Rectal smooth muscle tissue (tissue), 1 donor: Measurements from ENCODE around the gene PKLR.

ENCODE experiments used
- H3K27ac ChIP-seq: one replicate; pipeline ENCODE4 v1.7.0; 2013; ENCODE audit warnings: low read depth, low read length, inconsistent platforms
- H3K27me3 ChIP-seq: one replicate; pipeline ENCODE4 v1.7.0; 2013; ENCODE audit warnings: low read length; ENCODE audit not compliant: control insufficient read depth, insufficient read depth
- H3K36me3 ChIP-seq: one replicate; pipeline ENCODE4 v1.7.0; 2013; ENCODE audit warnings: low read length; ENCODE audit not compliant: control insufficient read depth, insufficient read depth
- H3K4me1 ChIP-seq: one replicate; pipeline ENCODE4 v1.7.0; 2013; ENCODE audit warnings: low read length; ENCODE audit not compliant: control insufficient read depth, insufficient read depth
- H3K4me3 ChIP-seq: one replicate; pipeline ENCODE4 v1.7.0; 2013; ENCODE audit warnings: low read length
- H3K9ac ChIP-seq: one replicate; pipeline ENCODE4 v1.7.0; 2013; ENCODE audit warnings: low read length

PKLR gene

DNA sequence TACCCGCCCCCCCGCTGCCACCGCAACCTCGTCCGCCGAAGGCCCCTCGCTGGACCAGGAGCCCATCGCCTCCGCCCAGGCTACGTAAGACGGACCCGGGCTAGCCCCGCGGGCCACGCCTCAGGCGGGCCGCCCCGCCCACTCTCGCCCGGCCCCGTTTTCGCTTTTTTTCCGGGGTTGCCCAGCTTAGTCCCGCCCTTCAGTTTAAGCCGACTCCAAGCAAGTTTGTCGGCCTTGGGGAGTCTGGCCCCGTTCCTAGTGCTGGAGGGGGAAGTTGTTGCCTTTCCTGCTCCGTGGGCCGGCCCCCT lies 22.4 kb upstream of the PKLR start:
- H3K4me1 ChIP-seq, result peaks cover 20% of the 10 kb centered on the region
- H3K9ac ChIP-seq, result peak overlapping the region; percentile 13

DNA sequence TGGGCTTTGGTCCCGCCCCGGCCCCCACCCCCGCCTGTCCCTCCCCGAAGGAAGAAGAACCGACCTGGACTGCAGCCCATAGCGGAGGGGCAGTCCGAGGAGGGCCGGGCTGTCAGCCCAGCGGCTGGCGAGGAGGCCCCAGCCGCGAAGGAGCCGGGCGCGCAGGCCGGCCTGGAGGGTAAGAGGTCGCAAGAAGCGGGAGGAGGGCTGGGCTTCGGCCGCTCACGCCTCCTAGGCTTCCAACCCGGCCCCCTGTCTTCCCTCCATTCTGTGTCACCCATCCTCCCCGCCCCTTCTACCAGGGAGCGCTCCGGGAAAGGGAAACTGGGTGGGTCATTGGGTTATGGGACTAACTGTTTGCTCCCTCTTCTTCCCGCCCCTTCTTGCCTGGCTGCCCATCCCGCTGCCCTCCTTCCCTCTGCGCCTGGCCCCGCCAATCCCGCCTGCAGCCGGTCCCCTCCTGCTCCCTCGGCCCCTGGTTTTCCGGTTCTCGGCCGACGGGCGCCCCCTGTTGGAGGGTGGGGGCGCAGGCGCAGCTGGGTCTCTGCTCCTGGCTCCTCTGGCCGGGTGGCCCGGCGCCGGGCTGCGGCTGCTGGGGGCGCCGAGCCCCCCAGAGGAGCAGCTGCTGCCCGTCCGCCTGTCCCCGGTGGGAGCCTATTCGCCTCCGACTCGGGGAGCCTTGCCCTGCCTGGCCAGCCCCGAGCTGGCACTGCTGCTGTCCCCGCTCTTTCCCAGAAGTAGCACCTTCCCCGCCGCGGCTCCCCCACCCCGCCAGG lies 21.9 kb upstream of the PKLR start:
- Histone ChIP-seq H3K9ac (peak overlapping the region; percentile 14), H3K4me1 (peaks cover 20% of the 10 kb centered on the region), H3K4me3 (peak overlapping the region; percentile 94), H3K27me3 (no peaks in the 10 kb centered on the region), H3K27ac (peak overlapping the region; percentile 93), H3K36me3 (peaks cover under 1% of the 10 kb centered on the region)

More for the DNA sequence above, 22.4 kb upstream of the PKLR start:
- peaks cover 2% of the 10 kb centered on the region for H3K36me3 ChIP-seq
- peak overlapping the region; percentile 93 for H3K27ac ChIP-seq
- no peaks in the 10 kb centered on the region for H3K27me3 ChIP-seq
- peak overlapping the region; percentile 94 for H3K4me3 ChIP-seq

DNA sequence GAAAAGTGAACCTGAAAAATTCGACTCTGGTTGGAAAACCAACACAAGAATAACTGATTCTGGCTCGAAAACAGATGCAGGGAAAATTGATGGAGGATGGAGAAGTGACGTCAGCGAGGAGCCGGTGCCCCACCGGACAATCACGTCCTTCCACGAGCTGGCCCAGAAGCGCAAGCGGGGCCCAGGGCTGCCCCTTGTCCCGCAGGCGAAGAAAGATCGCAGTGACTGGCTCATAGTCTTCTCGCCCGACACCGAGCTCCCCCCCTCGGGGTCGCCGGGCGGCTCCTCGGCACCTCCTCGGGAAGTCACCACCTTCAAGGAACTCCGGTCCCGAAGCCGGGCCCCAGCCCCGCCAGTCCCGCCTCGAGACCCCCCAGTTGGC lies 21.3 kb upstream of the PKLR start:
- Histone ChIP-seq H3K9ac (no peak overlapping the region), H3K27ac (peak overlapping the region; percentile 93), H3K36me3 (no peaks in the 10 kb centered on the region), H3K27me3 (no peaks in the 10 kb centered on the region), H3K4me1 (peaks cover 20% of the 10 kb centered on the region), H3K4me3 (peak overlapping the region; percentile 94)

DNA sequence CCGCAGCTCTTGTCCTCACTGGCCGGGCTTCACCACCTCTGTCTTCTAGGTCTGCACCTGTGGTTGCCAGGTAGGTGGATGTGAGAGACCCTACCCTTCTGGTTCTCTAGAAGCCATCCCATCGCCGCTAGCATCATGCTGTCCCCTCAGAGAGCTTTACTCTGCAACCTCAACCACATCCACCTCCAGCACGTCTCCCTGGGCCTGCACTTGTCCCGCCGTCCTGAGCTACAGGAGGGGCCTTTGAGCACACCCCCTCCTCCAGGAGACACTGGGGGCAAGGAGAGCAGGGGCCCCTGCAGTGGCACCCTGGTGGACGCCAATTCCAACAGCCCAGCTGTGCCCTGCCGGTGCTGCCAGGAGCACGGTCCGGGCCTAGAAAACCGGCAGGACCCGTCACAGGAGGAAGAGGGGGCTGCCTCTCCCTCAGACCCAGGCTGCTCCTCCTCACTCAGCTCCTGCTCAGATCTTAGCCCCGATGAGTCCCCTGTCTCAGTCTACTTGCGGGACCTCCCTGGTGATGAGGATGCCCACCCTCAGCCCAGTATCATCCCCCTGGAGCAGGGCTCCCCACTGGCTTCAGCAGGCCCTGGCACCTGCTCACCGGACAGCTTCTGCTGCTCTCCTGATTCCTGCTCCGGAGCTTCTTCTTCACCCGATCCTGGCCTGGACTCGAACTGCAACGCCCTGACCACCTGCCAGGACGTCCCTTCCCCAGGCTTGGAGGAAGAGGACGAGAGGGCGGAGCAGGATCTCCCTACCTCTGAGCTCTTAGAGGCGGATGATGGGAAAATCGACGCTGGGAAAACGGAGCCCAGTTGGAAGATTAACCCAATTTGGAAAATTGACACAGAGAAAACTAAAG lies 20.6 kb upstream of the PKLR start:
- Histone ChIP-seq H3K4me1 (peaks cover 20% of the 10 kb centered on the region), H3K27me3 (no peaks in the 10 kb centered on the region), H3K36me3 (no peaks in the 10 kb centered on the region), H3K9ac (no peak overlapping the region), H3K27ac (peak overlapping the region; percentile 93), H3K4me3 (peak overlapping the region; percentile 94)

DNA sequence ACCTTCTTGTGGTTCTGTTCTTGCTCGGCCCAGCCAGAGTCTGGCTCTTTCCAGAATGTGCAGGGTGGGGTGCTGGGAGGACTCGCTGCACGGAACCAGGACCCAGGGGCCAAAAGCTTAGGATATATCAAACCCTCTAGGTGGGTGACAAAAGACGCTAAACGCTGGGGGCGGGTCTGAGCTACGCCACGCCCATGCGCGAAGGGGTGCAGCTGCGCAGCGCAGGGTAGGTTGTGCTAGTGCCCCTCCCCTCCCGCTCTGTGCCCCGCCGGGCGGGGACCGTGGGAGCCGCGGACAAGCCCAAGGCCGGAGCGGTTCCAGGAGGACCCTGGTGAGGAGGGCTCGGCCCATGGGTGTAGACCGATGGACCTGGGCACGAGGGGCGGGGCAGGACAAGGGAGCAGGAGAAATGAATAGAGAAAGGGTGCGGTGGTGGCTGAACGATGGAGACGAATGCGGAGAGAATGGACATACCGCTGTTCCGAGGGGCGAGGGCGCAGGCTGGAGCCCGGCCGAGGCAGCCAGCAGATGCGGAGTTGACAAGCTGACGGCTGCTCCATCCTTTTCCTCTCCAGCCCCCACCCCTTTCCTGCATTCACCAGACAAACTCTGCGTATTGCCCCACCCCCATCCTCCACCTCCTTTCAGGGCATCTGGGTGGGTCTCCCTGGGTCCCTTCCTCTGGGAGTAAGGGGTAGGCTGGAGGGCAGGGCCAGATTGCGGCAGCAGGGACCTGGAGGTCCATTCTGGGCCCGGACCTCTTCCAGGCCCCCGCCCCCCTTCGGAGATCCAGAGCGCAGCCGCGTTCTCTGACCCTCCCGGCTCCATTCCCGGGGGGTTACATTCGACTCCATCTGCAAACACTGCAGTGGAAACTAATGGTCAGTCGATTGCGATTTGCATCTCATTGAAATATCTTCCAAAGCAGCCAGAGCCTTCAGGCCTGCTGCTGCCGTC lies 19.7 kb upstream of the PKLR start, which contains the start of gene RUSC1:
RUSC1 (plus strand) TSS at position 234 of the 957 bp plus-strand sequence. CDS start 880 bp downstream, outside the sequence.
- peak within 1 kb of the TSS; percentile 94 for H3K4me3 ChIP-seq
- peak within 1 kb of the TSS; percentile 93 for H3K27ac ChIP-seq
- peak within 1 kb of the TSS; percentile 49 for H3K9ac ChIP-seq
- H3K36me3 ChIP-seq, result no peaks in the 10 kb centered on the region
- H3K27me3 ChIP-seq, result no peaks in the 10 kb centered on the region
- peaks cover 20% of the 10 kb centered on the region for H3K4me1 ChIP-seq

DNA sequence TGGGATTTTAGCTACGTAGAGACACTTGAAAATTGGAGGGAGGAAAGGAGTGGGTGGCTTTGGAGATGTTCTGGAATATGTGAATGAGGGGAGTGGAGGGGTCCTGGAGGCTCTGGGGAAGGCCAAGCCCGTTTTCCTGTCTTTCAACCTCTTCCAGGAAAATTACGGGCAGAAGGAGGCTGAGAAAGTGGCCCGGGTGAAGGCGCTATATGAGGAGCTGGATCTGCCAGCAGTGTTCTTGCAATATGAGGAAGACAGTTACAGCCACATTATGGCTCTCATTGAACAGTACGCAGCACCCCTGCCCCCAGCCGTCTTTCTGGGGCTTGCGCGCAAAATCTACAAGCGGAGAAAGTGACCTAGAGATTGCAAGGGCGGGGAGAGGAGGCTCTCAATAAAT lies 19.0 kb upstream of the PKLR start:
- H3K4me1 ChIP-seq, result peaks cover 16% of the 10 kb centered on the region
- peak overlapping the region; percentile 49 for H3K9ac ChIP-seq
- peak overlapping the region; percentile 94 for H3K4me3 ChIP-seq
- no peaks in the 10 kb centered on the region for H3K27me3 ChIP-seq
- peak overlapping the region; percentile 93 for H3K27ac ChIP-seq
- no peaks in the 10 kb centered on the region for H3K36me3 ChIP-seq

DNA sequence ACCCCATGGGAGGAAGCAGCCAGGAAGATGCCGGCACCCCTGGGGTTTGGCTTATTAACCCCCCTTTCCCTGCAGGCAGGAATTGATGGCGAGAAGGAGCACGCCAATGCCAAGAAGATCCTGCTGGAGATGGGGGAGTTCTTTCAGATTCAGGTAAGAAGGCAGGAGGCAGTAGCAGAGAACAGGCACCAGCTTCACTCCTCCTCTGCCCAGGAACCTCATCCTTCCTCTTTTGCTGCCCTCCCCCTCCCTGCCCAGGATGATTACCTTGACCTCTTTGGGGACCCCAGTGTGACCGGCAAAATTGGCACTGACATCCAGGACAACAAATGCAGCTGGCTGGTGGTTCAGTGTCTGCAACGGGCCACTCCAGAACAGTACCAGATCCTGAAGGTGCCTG lies 18.3 kb upstream of the PKLR start:
- Histone ChIP-seq H3K27me3 (no peaks in the 10 kb centered on the region), H3K9ac (no peak overlapping the region), H3K27ac (no peak overlapping the region), H3K4me3 (no peak overlapping the region), H3K36me3 (no peaks in the 10 kb centered on the region), H3K4me1 (peaks cover 16% of the 10 kb centered on the region)

DNA sequence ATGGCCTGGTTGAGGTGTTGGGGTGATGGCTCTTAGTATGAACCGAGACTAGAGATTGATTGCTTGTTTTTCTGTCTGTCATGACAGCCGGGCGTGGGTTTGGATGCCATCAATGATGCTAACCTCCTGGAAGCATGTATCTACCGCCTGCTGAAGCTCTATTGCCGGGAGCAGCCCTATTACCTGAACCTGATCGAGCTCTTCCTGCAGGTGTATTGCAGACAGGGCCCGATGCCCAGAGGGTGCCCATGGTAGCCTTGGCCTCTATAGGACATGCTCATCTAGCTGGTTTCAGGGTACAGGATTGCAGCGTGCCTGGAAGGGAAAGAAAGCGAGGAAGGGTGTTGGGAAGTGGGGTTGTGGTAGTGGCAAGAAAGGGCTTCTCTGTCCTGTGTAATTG lies 16.8 kb upstream of the PKLR start:
- Histone ChIP-seq H3K4me3 (no peak overlapping the region), H3K27me3 (no peaks in the 10 kb centered on the region), H3K9ac (no peak overlapping the region), H3K36me3 (peaks cover 2% of the 10 kb centered on the region), H3K27ac (no peak overlapping the region), H3K4me1 (peaks cover 16% of the 10 kb centered on the region)

DNA sequence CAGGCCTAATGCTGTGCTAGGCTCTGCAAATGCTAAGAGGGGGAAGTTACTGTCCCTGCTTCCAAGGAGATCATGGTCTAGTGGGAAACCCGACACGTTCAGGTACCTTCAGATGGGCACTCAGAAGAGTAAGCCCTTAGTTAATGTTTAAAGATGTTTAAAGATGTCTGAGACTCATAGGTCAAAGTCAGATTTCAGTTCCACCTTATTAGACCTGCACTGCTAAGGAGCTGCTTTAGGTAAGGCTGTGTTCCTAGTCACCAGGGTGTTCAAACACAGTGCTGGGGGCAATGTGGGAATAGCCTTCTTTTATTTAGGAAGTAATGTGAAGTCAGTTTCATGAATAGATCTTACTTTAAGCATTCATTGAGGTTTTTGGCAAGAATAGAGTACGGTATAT lies 15.7 kb upstream of the PKLR start:
- peaks cover 4% of the 10 kb centered on the region for H3K36me3 ChIP-seq
- no peaks in the 10 kb centered on the region for H3K27me3 ChIP-seq
- no peak overlapping the region for H3K27ac ChIP-seq
- H3K4me1 ChIP-seq, result peaks cover 11% of the 10 kb centered on the region
- no peak overlapping the region for H3K4me3 ChIP-seq
- no peak overlapping the region for H3K9ac ChIP-seq

DNA sequence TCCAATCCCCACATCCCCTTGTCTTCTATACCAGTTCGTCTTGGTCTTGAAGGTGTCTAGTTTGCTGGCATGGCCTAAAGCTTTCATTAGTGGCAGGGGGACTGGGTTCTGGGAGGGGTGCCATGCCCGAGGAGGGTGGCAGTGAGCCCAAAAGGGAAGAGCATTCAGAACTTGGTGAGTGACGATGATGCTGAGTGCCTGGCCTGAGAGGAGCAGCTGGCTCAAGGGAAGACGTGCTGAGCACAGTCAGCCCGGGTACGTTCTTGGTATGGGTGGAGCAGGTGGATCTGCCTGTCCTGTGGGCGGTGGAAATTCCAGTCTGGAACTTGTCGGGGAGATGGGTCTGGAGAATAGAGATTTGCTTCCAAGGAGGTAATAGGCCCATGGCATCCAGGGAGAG lies 12.0 kb upstream of the PKLR start:
- H3K9ac ChIP-seq, result no peak overlapping the region

DNA sequence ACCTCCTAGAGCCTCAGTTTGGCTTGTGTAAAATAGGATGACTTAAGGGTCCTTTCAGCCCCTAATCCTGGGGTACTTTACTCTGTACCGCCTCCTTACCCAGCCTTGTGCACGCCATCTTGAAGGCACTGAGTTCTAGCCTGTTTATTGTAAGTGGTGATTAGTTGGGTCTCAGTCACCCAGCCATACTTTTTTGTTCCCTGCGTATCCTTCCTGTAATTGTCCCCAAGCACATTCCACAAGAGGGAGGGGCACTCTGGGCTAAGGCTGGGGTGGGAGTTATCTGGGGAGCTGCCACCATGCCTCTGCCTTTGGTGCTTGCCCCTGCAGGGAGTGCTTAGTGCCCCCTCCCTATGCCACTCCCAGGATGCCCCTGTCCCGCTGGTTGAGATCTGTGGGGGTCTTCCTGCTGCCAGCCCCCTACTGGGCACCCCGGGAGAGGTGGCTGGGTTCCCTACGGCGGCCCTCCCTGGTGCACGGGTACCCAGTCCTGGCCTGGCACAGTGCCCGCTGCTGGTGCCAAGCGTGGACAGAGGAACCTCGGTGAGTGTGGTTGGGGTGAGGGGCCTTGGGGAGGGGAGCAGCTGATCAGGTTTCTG lies 8.3 kb upstream of the PKLR start:
- Histone ChIP-seq H3K4me1 (no peaks in the 10 kb centered on the region), H3K27ac (peak overlapping the region; percentile 83), H3K9ac (peak overlapping the region; percentile 99), H3K36me3 (peaks cover 4% of the 10 kb centered on the region), H3K27me3 (no peaks in the 10 kb centered on the region), H3K4me3 (peak overlapping the region; percentile 99)

More for the DNA sequence above, 12.0 kb upstream of the PKLR start:
- H3K4me3 ChIP-seq, result no peak overlapping the region
- no peaks in the 10 kb centered on the region for H3K27me3 ChIP-seq
- H3K27ac ChIP-seq, result no peak overlapping the region
- peaks cover 4% of the 10 kb centered on the region for H3K36me3 ChIP-seq
- H3K4me1 ChIP-seq, result no peaks in the 10 kb centered on the region
